ENCODE results near the gene ANKRD27. TPM values are rescaled to one million over a fixed set of nuclear protein-coding genes. Genes with fewer than 3 reads are reported as not detected.
"Not testable (repeated sequence)": the region's sequence is repeated elsewhere in the genome, so short reads cannot be mapped to it uniquely, and the experiment has no call there.

The ANKRD27 gene
- total RNA-seq, 6 experiments from 2014 or later = 26.7 to 31.3 (median 28.5) TPM

- no peak for TF ChIP-seq CTCF (IDR thresholded peaks at IDR 0.05)
- H3K27me3 Mint-ChIP-seq (ENCODE audit: insufficient read depth) = no peaks in the 10 kb centered on the region
- no peaks in the 10 kb centered on the region for H3K9me3 Mint-ChIP-seq
- peak overlapping the region; percentile 76; the same call in 1 of the 2 replicates for H3K27ac Mint-ChIP-seq
- no peak overlapping the region for H3K4me3 Mint-ChIP-seq
- peaks cover 5% of the 10 kb centered on the region; the same call in 1 of the 2 replicates for H3K36me3 Mint-ChIP-seq (ENCODE audit: low read depth)
- H3K4me1 Mint-ChIP-seq (ENCODE audit: low read depth) = peaks cover 14% of the 10 kb centered on the region; the same call in 1 of the 2 replicates
- peak; percentile 17 for DNase-seq
Measured at GRCh38 chr19:32662186-32662585, 12.8 kb downstream of the ANKRD27 start.

GRCh38 chr19:32661318-32661717, 13.7 kb downstream of the ANKRD27 start:
- H3K27ac Mint-ChIP-seq = no peak overlapping the region
- TF ChIP-seq CTCF (IDR thresholded peaks at IDR 0.05) = no peak
- H3K27me3 Mint-ChIP-seq (ENCODE audit: insufficient read depth) = no peaks in the 10 kb centered on the region
- DNase-seq = no peak
- H3K4me1 Mint-ChIP-seq (ENCODE audit: low read depth) = peaks cover 14% of the 10 kb centered on the region; the same call in 1 of the 2 replicates
- no peak overlapping the region for H3K4me3 Mint-ChIP-seq
- peaks cover 5% of the 10 kb centered on the region; the same call in 1 of the 2 replicates for H3K36me3 Mint-ChIP-seq (ENCODE audit: low read depth)
- H3K9me3 Mint-ChIP-seq = no peaks in the 10 kb centered on the region

GRCh38 chr19:32658527-32658926, 16.5 kb downstream of the ANKRD27 start:
- Mint-ChIP-seq H3K4me1 (ENCODE audit: low read depth) (peaks cover 14% of the 10 kb centered on the region; the same call in 1 of the 2 replicates), H3K9me3 (no peaks in the 10 kb centered on the region), H3K4me3 (no peak overlapping the region), H3K36me3 (ENCODE audit: low read depth) (no peaks in the 10 kb centered on the region; the same call in 1 of the 2 replicates), H3K27ac (no peak overlapping the region), H3K27me3 (ENCODE audit: insufficient read depth) (no peaks in the 10 kb centered on the region; the same call in 1 of the 2 replicates)
- no peak for TF ChIP-seq CTCF (IDR thresholded peaks at IDR 0.05)
- no peak for DNase-seq

GRCh38 chr19:32658075-32658474, 16.9 kb downstream of the ANKRD27 start:
- TF ChIP-seq CTCF (IDR thresholded peaks at IDR 0.05) = no peak
- Mint-ChIP-seq H3K9me3 (no peaks in the 10 kb centered on the region), H3K27ac (no peak overlapping the region), H3K27me3 (ENCODE audit: insufficient read depth) (no peaks in the 10 kb centered on the region; the same call in 1 of the 2 replicates), H3K36me3 (ENCODE audit: low read depth) (no peaks in the 10 kb centered on the region; the same call in 1 of the 2 replicates), H3K4me3 (no peak overlapping the region), H3K4me1 (ENCODE audit: low read depth) (peaks cover 12% of the 10 kb centered on the region; the same call in 1 of the 2 replicates)
- DNase-seq = no peak

GRCh38 chr19:32656379-32656778, 18.6 kb downstream of the ANKRD27 start:
- not testable (repeated sequence) for H3K9me3 Mint-ChIP-seq; DNase-seq; H3K36me3 Mint-ChIP-seq (ENCODE audit: low read depth); H3K27ac Mint-ChIP-seq; H3K4me3 Mint-ChIP-seq; H3K27me3 Mint-ChIP-seq (ENCODE audit: insufficient read depth); H3K4me1 Mint-ChIP-seq (ENCODE audit: low read depth)

GRCh38 chr19:32653599-32653915, 21.4 kb downstream of the ANKRD27 start:
- no peak for DNase-seq
- no peak overlapping the region for H3K4me3 Mint-ChIP-seq
- peaks cover 5% of the 10 kb centered on the region; the same call in 1 of the 2 replicates for H3K4me1 Mint-ChIP-seq (ENCODE audit: low read depth)
- H3K27ac Mint-ChIP-seq = no peak overlapping the region
- peaks cover 5% of the 10 kb centered on the region; the same call in 1 of the 2 replicates for H3K36me3 Mint-ChIP-seq (ENCODE audit: low read depth)
- no peaks in the 10 kb centered on the region for H3K9me3 Mint-ChIP-seq
- no peaks in the 10 kb centered on the region; the same call in 1 of the 2 replicates for H3K27me3 Mint-ChIP-seq (ENCODE audit: insufficient read depth)
- TF ChIP-seq CTCF (IDR thresholded peaks at IDR 0.05) = no peak
